Endothelial cell of umbilical vein (primary cell): ENCODE results near the gene GARIN5A.

Source experiments
- CTCF ChIP-seq, 2 donors: IDR thresholded peaks; 1 replicate in 1 of 2; 2 replicates in 1 of 2; pipeline ENCODE4 v1.5.1; 2011; ENCODE audit warnings: low read length in 2 of 2, mild to moderate bottlenecking in 2 of 2, moderate library complexity in 2 of 2, control low read depth in 1 of 2, inconsistent platforms in 1 of 2, low read depth in 1 of 2; ENCODE audit not compliant: insufficient read depth in 1 of 2; ENCODE audit errors: extremely low read depth in 1 of 2
- EZH2 ChIP-seq: IDR thresholded peaks from 2 replicates; pipeline ENCODE4 v1.6.1; 2012; ENCODE audit warnings: borderline replicate concordance, low read depth, mild to moderate bottlenecking, moderate library complexity, low read length, inconsistent platforms; ENCODE audit not compliant: severe bottlenecking
- GATA2 ChIP-seq: IDR thresholded peaks from 2 replicates; pipeline ENCODE4 v1.7.0; 2011; ENCODE audit warnings: low read depth, mild to moderate bottlenecking, moderate library complexity, mixed read lengths, low read length; ENCODE audit not compliant: insufficient read length, insufficient read depth
- POLR2A ChIP-seq: IDR thresholded peaks from 2 replicates; pipeline ENCODE4 v1.6.1; 2012; ENCODE audit warnings: low read depth, mild to moderate bottlenecking, control low read depth, low read length
- POLR2AphosphoS5 ChIP-seq: IDR thresholded peaks from 2 replicates; pipeline ENCODE4 v1.6.1; 2012; ENCODE audit warnings: low read depth, mild to moderate bottlenecking, control low read depth, low read length, moderate library complexity; ENCODE audit not compliant: insufficient read depth

GRCh38 chr19:50486823-50487515, 10.3 kb upstream of the GARIN5A start:
- no peak for TF ChIP-seq EZH2
- no peak for TF ChIP-seq GATA2
- TF ChIP-seq POLR2A: no peak
- TF ChIP-seq POLR2AphosphoS5: no peak
- peak; percentile 48 to 65 for TF ChIP-seq CTCF (IDR thresholded peaks at IDR 0.05; ENCODE audit: extremely low read depth in 1 of 2, insufficient read depth in 1 of 2, low read depth in 1 of 2, low read length in 2 of 2)
